Measurements from ENCODE around the gene RAB39A.

RAB39A gene

GRCh38 chr11:107963091-107963490, 34.8 kb downstream of the RAB39A start:
- no peak for DNase-seq

- DNase-seq = no peak
Observed at GRCh38 chr11:107969219-107969618, 41.0 kb downstream of the RAB39A start.

GRCh38 chr11:107970049-107970448, 41.8 kb downstream of the RAB39A start:
- DNase-seq = no peak

GRCh38 chr11:107973641-107974040, 45.4 kb downstream of the RAB39A start:
- no peak for DNase-seq

GRCh38 chr11:107988397-107989158, 60.3 kb downstream of the RAB39A start:
- no peak for DNase-seq

GRCh38 chr11:107991868-107992414, 63.7 kb downstream of the RAB39A start:
- DNase-seq = no peak

- no peak for DNase-seq
Observed at GRCh38 chr11:107996006-107996776, 67.9 kb downstream of the RAB39A start.

GRCh38 chr11:107998761-107999160, 70.5 kb downstream of the RAB39A start:
- DNase-seq = no peak

- peak; percentile 50 for DNase-seq
Observed at GRCh38 chr11:107999759-108000455, 71.7 kb downstream of the RAB39A start.

GRCh38 chr11:108002476-108002875, 74.2 kb downstream of the RAB39A start:
- no peak for DNase-seq

- DNase-seq = no peak
Observed at GRCh38 chr11:108003623-108004022, 75.4 kb downstream of the RAB39A start.

GRCh38 chr11:108007819-108008218, 79.6 kb downstream of the RAB39A start:
- DNase-seq = no peak

GRCh38 chr11:108008656-108009496, 80.6 kb downstream of the RAB39A start, which contains the start of gene CUL5:
CUL5 (plus strand) TSS chr11:108008898; CDS start chr11:108009349, 451 bp downstream.
- peak; percentile 93 for DNase-seq

GRCh38 chr11:108009497-108010370, 81.5 kb downstream of the RAB39A start:
- peak; percentile 2 for DNase-seq

- DNase-seq = no peak
Observed at GRCh38 chr11:108012139-108012725, 84.0 kb downstream of the RAB39A start.
